ENCODE data around the gene SOX6.

The SOX6 gene

DNA sequence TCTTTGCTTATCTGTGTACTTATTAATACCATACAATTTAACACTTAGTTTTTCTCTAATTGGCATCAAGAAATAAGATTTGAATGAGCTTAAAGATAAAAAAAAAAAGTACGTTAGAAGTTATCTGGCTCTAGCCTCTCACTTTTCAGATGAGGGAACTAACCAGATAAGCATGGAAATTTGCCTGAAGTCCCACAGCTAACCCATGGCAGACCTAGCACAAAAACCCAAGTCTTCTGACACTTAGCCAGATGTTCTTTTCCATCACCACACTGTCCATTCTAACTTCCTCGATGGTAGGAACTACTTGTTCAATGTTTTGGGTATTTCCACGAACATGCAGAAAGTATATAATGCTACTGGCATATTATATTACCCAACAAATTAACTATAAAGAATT lies 7.4 kb upstream of the SOX6 start:
- peak; percentile 36 for DNase-seq

DNA sequence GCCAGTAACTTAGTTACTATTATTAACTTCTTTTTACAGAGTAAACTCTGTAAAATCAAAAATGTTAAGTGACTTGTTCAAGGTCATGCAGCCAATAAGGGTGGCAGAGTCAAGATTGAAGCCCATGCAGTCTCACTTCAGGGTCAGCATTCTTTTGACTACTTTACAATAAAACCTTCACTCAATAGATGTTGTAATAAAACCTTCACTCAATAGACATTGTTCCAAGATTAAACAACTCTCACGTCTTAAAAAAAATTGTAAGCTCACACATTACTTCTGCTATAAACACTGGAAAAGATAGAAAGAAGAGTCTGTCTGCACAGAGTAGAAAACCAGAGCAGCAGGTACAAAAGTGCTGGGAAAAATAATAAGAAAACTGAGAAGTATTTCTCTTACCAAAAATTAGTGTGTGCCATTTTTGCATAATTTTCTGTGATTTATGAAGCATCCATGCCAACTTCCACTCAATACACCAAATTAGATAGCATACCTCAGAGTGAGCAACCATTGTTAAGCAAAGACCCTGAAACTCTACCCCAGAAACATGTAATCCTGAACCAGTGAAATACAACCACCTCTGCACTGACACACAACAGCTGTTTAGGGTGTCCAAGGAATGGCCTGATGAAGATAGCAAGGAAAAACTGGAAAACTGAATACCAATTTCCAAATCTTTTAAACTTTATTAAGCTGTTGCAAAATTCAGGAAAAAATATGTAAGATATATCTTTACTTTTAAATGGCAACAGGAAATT lies 4.9 kb upstream of the SOX6 start:
- DNase-seq: no peak

DNA sequence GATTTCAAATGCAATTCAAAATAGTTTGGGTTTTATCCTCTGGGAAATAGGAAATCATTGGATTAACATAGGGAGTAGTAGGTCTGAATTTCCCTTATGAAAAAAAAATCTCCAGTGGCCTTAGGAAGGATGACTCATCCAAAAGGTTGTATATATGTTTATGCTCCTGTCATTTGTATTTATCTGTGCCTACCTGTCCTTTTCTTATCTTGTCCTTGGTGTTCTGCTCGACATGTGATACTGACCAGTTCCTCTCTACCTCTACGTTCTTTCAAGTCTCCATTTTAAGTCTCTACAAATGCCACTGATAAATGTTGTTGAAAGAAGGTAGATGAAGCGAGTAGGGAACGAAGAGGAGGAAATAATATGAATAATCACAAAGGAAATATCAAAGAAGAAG lies 3.0 kb upstream of the SOX6 start:
- DNase-seq: no peak

DNA sequence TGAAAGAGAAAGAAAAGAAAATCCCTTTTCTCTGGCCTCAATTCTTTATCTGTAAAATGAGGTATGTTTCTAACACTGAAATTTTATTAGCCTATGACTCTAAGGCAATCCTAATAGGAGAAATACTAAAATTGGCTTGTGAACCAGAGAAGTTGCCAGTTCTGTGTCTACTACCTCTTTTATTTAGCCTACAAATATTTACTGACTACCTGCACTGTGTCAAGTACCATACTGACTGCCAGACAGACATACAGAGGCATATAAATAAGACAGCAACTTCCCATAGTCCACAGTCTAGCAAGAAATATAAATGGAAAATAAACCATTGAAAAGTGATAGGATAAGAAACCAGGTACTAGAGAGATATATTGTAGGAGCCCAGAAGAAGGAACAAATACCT lies 2.4 kb upstream of the SOX6 start:
- DNase-seq: no peak

DNA sequence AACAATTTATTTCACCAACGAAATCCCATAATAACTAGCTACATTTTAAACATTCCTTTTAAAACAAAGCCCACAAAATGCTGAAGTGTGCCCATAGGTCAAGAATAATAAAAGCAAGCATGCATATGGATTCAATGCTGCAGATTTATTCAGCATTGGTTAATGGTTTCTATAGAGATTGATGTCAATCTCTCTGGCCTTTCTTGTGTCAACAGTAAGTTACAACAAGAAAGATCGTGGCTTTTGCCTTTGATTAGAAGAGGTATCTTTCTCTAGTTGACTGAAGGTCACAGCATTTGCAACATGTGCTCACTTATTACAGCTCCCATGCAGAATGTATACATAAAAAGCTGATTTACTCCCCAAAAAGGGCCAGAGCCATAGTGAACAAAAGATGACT lies 1.4 kb upstream of the SOX6 start:
- DNase-seq: no peak

DNA sequence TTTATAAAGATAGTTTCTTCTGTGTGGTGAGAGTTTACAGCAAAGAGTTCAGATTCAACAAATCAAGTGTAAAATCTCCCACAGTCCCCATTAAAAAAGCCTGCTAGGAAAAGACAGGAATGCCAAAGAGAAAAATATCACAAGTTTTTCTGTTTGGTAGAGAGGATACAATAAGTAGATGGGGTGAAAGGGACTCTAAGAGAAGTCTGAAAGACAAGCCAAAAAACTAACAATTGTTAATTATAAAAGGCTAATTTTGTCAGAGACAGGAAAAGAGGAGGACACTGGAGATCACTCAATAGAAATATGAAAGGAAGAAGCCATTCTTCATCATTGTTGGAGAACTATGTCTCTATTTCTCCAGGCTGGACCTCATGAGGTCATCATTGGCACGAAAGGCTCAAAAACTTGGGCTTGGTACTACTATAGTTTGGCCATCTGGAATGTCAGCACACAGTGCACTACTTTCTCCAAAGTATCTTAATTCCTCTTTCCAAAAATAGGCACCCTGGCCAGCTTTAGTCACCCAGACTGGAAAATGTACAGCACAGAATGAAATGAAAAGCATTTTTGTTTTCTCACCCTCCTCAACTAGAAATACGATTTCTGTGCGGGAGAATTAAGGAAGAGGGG lies 531 bp upstream of the SOX6 start:
- no peak for DNase-seq

DNA sequence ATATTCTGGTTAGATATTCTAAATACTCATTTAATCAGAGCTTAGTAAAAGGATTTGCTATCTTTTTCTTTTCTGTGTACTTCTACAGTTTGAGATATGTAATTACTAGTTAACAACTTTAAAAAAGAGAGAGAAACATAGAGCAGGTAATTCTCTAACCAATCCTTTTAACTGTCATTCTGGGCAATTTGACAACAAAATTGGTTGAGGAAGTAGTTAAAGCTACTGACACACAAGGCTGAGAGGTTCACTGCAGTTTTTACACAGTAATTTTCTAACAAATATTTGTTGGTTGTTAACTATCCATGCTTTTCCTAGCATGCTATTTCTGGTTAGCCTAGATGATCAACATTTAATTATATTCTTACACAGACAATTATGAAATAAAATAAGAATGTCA lies 3.6 kb downstream of the SOX6 start:
- peak; percentile 76 for DNase-seq

DNA sequence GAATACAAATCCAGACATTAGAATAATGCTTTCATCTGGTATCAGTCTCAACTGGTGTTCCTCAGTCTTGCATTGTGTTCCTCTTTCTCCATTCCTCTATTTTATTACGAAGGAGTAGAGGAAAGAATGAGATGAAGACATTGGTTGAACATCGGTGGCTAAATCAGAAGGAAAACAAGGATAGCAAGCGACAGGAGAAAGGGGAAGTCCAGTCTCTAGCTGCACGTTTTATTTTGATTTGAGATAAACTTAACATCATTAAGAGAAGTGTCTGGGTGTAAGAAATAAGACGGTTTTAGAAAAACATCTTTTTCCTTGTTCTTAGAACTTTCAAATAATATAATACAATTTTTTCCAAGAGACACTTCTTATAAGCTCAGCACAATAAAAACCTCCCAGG lies 6.2 kb downstream of the SOX6 start:
- peak; percentile 67 for DNase-seq

DNA sequence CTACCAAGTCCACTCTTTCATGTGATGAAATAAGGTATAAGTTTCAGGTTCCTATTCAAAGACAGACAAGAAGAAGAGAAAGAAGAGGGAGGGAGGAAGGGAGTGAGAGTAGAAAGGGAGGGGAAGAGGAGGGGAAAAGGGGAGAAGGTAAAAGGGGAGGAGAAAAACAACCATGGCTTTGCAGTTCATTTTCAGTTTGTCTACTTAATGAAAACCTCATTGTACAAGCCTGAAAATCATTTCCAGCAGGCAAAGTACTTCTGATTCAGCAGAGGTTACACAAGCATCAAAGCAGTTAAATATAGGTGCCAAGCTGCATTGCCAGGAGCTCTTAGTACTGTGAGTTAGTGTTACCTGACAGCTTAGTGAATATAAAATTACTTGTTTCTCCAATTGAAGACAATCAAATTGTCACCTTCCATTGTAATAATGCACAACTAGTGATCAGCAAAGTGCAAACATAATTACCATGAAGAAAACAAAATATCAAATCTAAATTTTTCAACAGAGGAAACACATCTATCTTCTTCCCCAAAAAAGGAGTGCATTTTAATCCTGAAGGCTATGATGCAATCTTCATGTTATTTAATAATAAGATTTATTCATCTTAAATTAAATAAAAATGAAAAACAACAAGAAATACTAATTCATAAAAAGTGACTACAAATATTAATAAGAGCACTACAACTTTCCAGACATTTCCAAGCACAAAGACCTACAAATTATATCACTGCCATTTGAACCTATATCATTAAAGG lies 8.2 kb downstream of the SOX6 start:
- DNase-seq: no peak

DNA sequence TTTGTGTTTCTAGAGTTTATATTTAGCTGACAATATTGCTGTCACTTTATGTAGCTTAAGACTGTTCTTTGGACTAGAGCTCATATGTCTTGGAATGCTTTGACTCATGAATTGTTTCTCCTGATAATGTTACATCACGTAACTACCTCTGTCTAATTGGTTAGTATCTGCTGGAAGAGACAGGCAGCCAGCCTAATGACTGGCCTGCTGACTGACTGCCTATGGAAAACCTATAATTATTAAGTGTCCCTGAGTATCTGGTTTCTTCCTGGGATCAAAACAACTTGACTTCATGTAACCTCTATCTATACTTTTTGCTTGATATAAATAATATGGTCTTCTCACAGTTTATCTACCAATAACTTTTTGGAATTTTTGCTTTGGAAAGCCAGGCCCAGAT lies 9.4 kb downstream of the SOX6 start:
- no peak for DNase-seq

DNA sequence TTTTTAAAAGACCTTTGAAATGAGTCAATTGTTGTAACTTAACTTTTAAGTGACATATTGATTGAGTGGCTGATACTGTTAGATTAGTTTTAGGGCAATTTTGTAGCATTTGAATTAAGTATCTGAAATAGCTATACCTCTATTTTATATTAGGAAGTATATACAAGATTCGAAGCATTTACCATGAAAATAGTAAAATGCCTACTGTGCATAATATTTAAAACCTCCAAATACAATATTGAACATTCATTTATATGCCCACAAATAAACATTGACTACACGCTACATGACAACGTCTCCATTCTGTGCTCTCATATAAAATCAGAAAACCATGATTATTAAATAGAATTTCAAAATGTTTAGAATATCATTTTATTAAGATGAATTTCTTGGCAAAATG lies 14.5 kb downstream of the SOX6 start:
- no peak for DNase-seq

DNA sequence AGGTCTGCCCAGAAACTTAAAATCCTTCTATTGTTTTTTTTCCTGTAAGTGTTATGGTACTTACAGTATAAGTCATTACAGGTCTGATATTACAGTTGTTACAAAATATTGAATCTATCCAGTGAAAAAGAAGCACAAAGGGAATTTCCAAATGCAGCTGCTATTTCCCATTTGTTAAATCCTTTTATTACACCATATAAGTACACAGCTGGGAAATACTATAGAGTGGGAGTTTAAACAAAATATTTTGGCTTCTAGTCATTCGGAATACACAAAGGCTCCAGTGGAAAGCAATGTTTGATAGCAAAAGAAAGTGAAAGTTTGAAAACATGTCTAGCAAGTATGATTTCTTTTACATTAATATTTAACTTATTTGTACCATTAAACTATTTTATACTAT lies 18.0 kb downstream of the SOX6 start:
- DNase-seq: peak; percentile 71

DNA sequence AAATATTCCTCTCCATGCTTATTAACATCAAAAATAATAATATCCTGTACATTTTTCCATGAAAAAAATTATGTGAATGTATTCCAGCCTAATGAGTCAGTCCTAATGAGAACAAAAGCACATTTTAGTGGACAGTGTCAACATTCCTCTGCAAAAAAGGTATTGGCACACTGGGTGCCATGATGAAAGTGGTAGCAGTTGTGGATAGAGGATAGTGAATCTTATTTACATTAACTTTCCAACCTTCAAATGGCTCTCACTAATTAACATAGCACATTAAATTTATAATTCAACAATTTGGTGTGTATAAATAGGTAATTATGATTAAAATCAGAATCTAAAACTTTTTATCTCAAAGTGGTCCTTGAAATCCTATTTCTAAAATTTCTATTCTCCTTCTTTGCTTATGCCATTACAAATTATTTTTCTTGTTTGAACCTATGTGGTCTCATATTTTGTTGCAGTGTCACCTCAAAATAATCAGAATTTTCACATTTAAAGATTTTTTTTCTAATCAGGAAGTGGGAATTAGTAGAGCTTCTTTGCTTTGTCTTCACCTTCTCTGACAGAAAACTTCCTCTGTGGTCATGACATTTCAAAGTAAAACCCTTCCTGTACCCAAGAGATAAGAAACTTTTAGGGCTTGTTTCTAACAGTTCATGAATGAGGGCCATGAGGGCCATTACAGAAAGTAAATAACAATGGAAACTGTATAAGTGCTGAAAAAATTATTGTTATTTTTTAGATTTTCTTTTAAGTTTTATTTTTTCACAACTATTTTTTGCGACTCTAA lies 18.7 kb downstream of the SOX6 start:
- DNase-seq: peak; percentile 93

DNA sequence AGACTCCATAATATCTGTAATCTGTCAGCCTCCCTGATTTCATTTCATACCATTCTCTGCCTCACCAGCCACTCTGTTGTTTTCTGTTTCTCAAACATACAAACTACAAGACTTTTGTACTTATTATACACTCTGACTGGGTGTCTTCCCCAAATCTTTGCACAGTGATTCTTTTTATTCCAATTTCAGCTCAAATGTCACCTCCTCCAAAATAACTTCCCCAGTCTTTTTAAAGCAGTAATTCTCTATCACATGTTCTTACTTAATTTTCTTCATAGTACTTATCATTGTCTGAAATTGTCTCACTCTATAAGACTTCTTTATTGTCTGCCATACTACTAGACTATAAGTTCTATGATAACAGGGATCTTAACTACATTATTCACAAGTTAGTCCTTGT lies 19.6 kb downstream of the SOX6 start:
- no peak for DNase-seq

DNA sequence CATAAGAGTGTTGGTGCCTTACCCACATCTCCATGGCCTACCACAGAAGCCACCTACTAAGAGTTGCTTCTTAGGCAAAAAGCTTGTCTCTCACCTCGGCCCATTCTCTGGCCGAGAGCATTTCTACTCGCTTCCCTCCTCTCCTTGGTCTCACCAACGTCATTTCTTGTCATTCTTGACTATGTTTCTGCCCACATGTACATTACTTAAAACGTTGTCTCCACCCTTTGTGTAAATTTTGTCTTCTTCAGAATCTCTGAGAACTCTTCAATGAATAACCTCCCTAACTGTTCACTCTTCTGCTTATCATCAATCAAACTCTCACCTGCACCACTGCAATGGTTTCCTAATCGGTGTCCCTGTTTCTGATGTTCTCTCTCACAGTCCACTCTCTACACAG lies 20.1 kb downstream of the SOX6 start:
- DNase-seq: no peak

DNA sequence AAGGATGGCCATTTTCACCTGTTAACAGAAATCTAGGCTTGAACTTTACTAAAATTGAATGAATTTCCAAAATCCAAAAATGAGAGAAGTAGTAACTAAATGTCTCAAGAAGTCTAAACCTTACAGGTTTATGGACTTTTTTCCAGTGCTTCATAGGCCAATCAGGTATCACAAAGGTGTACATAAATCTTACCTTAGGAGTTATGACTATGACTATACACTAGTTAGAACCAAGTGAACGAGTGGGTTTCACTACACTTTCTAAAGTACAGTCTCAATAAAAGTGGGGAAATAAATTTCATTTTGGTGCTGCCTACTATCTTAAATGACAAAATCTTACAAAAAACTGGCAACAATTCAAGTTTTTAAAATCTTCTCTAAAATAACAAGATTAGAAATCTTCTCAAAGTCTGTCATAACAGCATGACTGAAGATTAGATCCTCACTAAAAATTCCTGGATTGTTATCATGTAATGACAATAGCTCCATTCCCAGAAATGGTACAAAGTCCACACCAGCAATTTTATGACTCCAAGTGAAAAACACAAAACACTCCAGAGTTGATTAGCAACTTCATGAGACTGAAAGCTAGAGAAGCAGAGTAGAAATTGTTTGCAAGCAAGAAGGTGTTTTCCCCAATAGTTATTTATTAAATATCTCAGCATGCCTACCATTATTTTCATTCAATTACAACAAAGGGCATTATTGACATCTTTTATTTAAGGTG lies 20.9 kb downstream of the SOX6 start:
- DNase-seq: peak; percentile 26

DNA sequence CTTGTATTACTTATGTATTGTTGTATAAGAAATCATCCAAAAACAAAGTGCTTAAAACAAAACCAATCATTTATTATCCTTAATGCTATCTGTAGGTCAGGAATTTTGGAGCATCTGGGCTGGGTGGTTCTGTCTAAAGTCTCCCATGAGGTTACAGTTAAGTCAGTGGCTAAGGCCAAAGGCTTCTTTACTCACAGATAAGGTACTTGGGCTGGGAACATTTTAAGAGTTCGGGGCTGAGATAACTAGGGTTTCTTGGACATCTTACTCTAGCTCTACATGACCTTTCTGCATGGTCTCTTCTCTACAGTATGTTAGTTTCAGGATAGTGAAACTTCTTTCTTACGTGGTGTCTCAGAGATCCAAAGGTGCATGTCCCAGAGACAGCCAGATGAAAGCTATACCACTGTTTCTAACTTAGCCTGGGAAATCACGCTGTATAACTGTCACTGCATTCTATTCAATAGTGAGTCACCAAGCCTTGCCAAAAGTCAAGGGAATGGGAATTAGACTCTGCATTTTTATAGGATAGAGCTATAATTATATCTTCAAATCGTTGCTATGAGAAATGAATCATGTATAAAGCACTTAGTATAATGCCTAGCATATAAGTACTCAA lies 29.6 kb downstream of the SOX6 start:
- peak; percentile 7 for DNase-seq

DNA sequence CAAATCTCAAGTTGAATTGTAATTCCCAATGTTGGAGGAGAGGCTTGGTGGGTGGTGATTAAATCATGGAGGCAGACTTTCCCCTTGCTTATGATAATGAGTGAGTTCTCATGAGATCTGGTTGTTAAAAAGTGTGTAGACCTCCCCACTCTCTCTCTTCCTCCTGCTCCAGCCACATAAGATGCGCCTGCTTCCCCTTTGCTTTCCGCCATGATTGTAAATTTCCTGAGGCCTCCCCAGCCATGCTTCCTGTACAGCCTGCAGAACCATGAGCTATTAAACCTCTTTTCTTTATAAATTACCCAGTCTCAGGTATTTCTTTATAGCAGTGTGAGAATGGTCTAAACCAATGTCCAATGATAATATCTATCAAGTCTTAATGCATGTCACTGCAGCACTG lies 34.2 kb downstream of the SOX6 start:
- DNase-seq: no peak

DNA sequence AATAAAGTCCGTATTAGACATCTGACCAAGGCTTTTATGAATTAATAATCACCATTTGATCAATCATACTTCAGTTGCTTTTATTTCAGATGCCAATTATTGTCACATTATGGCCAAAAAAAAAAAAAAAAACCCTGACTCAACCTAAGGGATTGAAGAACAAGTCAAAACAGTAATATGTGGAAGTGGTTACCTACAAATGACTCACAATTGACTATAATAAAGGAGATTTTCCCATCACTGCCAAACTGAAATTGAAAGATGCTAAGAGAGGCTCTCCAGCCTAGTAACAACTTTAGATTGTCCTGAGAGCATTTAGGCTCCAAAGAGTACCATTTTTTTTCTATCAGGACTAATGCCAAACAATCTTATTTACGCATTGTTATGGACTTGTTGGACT lies 35.2 kb downstream of the SOX6 start:
- DNase-seq: no peak

DNA sequence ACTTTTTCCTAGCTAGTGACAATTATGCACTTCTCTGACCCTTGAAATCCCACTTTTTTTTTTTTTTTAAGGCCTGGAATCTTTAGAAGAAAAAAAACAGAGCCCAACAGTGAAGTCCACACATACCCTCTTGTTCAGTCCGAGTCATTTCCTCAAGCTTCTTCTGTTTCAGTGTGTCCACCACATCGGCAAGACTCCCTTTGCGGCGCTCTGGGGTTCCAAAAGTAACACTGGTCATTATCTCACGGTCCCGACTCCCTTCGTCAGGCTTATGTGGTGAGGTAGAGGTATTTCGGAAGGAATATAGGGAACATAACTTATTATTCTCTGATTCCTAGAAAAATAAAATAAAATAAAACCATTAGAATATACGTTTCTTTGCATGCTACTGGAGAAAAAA lies 38.0 kb downstream of the SOX6 start:
- no peak for DNase-seq

DNA sequence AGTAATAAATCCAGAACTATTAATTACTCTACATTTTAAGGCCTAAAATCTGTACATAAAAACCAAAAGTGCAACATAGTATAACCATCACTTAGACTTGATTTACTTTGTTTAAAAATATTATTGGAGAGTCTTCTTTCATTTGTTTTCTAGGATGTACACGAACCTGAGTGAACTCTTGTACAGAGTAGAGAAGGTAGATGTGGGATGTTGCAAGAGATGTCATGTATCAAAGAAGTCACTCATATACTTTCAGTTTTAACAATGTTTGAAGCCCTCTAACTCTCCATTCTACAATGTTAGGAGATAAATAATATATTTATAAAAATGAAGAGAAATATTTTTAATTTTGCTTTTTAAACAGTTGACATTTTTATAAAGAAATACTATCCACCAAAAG lies 38.6 kb downstream of the SOX6 start:
- no peak for DNase-seq

DNA sequence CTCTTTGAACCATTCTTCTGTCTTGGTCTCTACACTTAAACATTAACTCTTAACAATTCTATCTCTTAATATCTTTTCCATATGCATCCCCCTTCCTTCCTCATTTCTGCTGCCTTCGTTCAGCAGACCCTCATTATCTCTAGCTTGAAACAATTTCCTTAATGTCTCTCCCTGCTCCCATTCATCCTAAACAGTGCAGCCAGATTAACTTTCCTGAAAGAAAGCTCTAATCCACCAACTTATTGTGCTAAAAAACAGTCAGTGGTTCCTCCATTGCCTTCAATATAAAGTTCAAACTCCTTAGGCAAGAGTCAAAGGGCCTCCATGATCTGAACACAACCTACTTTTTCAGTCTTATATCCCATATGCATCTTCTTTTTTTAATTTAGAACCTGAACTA lies 42.5 kb downstream of the SOX6 start:
- no peak for DNase-seq
